ENCODE measurements around the gene BPIFB3.
"Not testable (repeated sequence)": the region's sequence is repeated elsewhere in the genome, so short reads cannot be mapped to it uniquely, and the experiment has no call there.

GRCh38 chr20:33045129-33045721, 8.5 kb upstream of the BPIFB3 start:
- TF ChIP-seq CTCF, POLR2A (IDR thresholded peaks at IDR 0.05): not testable (repeated sequence)
